OCI-LY1 (cell line): ENCODE results near the gene LTBP2.

ENCODE experiments used
- EZH2 ChIP-seq: fragments of 200-600 bp; sonication (generic), shearing (Covaris generic); IDR thresholded peaks from 2 replicates; pipeline ENCODE4 v1.8.0; 2017; ENCODE audit warnings: borderline replicate concordance, mixed run types, mild to moderate bottlenecking, antibody characterized with exemption, low read length, moderate library complexity, mixed read lengths
- TF ChIP-seq, protein P1 (sequence below): fragments of 200-600 bp; sonication (generic), shearing (Covaris generic); IDR thresholded peaks from 2 replicates; pipeline ENCODE4 v1.5.1; 2017; ENCODE audit warnings: mild to moderate bottlenecking, antibody characterized with exemption, low read length, moderate library complexity, mixed read lengths

GRCh38 chr14:74578479-74578878 is 33.6 kb downstream of the LTBP2 start:
- no peak for TF ChIP-seq EZH2
- TF ChIP-seq, protein P1, sequence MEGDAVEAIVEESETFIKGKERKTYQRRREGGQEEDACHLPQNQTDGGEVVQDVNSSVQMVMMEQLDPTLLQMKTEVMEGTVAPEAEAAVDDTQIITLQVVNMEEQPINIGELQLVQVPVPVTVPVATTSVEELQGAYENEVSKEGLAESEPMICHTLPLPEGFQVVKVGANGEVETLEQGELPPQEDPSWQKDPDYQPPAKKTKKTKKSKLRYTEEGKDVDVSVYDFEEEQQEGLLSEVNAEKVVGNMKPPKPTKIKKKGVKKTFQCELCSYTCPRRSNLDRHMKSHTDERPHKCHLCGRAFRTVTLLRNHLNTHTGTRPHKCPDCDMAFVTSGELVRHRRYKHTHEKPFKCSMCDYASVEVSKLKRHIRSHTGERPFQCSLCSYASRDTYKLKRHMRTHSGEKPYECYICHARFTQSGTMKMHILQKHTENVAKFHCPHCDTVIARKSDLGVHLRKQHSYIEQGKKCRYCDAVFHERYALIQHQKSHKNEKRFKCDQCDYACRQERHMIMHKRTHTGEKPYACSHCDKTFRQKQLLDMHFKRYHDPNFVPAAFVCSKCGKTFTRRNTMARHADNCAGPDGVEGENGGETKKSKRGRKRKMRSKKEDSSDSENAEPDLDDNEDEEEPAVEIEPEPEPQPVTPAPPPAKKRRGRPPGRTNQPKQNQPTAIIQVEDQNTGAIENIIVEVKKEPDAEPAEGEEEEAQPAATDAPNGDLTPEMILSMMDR = no peak
